ENCODE measurements around the gene FRMPD4. TPM values are rescaled to one million over a fixed set of nuclear protein-coding genes. Genes with fewer than 3 reads are reported as not detected.

The FRMPD4 gene
- polyA plus RNA-seq, 1 experiment: 0.82 TPM

DNA sequence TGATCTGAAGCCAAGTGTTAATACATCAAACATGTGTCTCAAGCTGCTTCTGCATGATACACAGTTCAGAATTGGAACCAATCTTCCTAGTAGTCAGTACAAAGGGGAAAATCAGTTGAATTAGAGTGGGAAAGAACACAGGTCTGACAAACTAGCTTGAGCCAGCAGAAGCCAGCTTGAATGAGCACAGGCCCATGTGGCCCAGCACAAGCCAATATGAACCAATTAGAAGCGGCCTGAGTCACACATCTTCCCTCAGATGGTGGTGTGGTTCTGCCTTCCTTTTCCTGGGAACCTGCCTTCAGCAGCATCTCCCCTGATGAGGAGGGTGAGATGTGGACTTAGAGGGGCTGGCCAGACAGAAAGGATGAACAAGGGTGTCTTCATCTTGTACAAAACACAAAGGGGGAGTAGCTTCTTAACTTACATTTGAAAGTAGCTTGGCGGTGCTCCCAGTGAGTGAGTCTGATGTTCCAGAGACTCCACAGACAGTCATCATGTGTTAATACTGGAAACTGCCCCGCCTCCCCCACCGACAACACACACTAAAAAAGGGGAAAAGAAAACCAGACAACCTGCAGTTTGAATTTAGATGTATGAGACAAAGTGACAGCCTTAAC, 72.0 kb downstream of the FRMPD4 start:
- POLR2A ChIA-PET: no interaction called here
- H3K27me3 ChIP-seq (ENCODE audit: control insufficient read depth, insufficient read depth, low read length): no peaks in the 10 kb centered on the region
- DNase-seq (ENCODE audit: low read depth): no peak
- TF ChIP-seq, protein P1, sequence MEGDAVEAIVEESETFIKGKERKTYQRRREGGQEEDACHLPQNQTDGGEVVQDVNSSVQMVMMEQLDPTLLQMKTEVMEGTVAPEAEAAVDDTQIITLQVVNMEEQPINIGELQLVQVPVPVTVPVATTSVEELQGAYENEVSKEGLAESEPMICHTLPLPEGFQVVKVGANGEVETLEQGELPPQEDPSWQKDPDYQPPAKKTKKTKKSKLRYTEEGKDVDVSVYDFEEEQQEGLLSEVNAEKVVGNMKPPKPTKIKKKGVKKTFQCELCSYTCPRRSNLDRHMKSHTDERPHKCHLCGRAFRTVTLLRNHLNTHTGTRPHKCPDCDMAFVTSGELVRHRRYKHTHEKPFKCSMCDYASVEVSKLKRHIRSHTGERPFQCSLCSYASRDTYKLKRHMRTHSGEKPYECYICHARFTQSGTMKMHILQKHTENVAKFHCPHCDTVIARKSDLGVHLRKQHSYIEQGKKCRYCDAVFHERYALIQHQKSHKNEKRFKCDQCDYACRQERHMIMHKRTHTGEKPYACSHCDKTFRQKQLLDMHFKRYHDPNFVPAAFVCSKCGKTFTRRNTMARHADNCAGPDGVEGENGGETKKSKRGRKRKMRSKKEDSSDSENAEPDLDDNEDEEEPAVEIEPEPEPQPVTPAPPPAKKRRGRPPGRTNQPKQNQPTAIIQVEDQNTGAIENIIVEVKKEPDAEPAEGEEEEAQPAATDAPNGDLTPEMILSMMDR (IDR thresholded peaks at IDR 0.05; ENCODE audit: insufficient read depth, low read depth, low read length): no peak
- CTCF ChIA-PET: interaction anchor here (0.6 kb wide), 1 partner anchor 86 kb away, joined by 3 read pairs; no protein-coding TSS in a partner anchor
- H3K36me3 ChIP-seq (ENCODE audit: control insufficient read depth, insufficient read depth, low read length): no peaks in the 10 kb centered on the region
- H3K4me3 ChIP-seq (ENCODE audit: low read depth, low read length): no peak overlapping the region

DNA sequence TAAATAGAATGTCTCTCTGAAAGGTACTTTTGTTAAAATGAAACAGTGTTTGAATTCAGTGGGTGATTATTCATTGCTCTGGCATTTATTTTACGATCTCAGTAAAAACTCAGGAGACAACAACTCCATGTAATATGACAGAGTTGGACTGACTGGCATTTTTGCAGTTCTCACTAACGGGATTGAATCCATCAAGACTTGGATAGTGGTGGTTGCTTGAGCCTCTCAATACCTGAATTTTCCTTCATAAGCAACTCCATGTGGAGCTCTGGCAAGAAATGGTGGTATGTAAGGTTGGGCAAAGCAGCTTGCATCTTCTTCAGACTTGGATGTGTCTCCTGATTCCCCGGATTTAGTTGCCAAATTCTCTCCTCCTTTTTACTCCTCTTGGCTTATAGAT, 72.7 kb downstream of the FRMPD4 start:
- DNase-seq (ENCODE audit: low read depth): no peak

DNA sequence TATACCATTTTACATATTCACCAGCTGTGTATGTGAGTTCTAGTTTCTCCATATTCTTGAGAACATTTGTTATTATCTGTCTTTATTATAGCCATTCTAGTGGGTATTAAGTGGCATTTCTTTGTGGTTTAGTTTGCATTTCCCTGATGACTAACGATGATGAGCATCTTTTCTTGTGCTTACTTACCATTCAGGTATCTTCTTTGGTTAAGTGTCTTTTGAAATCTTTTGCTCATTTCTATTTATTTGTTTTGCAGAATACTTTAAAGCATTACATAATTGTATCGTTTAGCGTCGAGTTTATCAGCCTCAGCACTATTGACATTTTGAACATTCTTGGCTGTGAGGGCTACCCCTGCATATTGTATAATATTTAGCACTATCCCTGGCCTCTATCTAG, 85.4 kb downstream of the FRMPD4 start:
- H3K27me3 ChIP-seq (ENCODE audit: control insufficient read depth, insufficient read depth, low read length): no peaks in the 10 kb centered on the region
- ChIA-PET POLR2A (no interaction called here), CTCF (no interaction called here)
- TF ChIP-seq, protein P1 (IDR thresholded peaks at IDR 0.05; ENCODE audit: insufficient read depth, low read depth, low read length): no peak
- H3K4me3 ChIP-seq (ENCODE audit: low read depth, low read length): no peak overlapping the region
- no peaks in the 10 kb centered on the region for H3K36me3 ChIP-seq (ENCODE audit: control insufficient read depth, insufficient read depth, low read length)
- no peak for DNase-seq (ENCODE audit: low read depth)

More for the DNA sequence above, 72.7 kb downstream of the FRMPD4 start:
- POLR2A ChIA-PET: no interaction called here
- H3K36me3 ChIP-seq (ENCODE audit: control insufficient read depth, insufficient read depth, low read length): no peaks in the 10 kb centered on the region
- TF ChIP-seq, protein P1 (IDR thresholded peaks at IDR 0.05; ENCODE audit: insufficient read depth, low read depth, low read length): no peak
- H3K4me3 ChIP-seq (ENCODE audit: low read depth, low read length): no peak overlapping the region
- CTCF ChIA-PET: no interaction called here
- no peaks in the 10 kb centered on the region for H3K27me3 ChIP-seq (ENCODE audit: control insufficient read depth, insufficient read depth, low read length)

DNA sequence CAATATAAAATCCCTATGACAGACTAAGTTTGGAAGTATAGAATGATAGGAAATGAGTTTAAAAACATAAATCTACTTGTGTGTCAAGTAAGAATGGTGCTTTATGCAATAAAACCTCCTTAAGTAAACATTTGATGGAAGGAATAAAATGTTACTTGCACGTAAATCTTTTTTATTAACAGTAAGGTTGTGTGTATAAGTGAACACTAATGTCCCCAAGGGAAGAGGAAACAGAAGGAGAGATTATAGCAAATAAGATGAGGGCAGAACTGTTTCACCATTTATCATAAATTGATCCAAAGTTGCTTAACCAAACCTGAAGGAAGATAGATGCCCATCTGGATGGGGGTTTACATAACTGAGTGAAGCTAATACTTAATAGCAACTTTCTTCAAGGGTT, 86.8 kb downstream of the FRMPD4 start:
- Histone ChIP-seq H3K27me3 (ENCODE audit: control insufficient read depth, insufficient read depth, low read length) (no peaks in the 10 kb centered on the region), H3K4me3 (ENCODE audit: low read depth, low read length) (no peak overlapping the region), H3K36me3 (ENCODE audit: control insufficient read depth, insufficient read depth, low read length) (no peaks in the 10 kb centered on the region)
- no peak for DNase-seq (ENCODE audit: low read depth)
- TF ChIP-seq, protein P1 (IDR thresholded peaks at IDR 0.05; ENCODE audit: insufficient read depth, low read depth, low read length): no peak
- CTCF ChIA-PET: no interaction called here
- POLR2A ChIA-PET: no interaction called here

DNA sequence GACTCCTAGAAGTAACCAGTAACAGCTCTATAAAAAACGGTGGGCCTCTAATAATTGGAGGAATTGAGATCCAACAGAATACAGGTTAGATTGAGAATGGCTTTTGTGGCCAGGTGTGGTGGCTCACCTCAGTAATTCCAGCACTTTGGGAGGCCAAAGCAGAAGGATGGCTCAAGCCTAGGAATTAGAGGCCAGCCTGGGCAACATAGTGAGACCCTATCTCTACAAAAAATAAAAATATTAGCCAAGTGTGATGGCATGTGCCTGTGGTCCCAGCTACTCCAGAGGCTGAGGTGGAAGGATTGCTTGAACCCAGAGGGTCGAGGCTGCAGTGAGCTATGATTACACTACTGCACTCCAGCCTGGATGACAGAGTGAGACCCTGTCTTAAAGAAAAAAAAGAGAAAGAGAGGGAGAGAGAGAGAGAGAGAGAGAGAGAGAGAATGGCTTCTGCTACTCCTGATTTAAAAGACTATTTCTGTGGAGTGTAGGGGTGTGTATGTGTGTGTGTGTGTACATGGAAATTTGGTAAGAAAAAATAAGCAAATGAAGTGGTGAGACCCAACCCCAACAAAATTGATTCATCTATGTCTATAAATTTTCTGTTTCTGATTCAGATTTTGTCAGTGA, 89.3 kb downstream of the FRMPD4 start:
- POLR2A ChIA-PET: no interaction called here
- Histone ChIP-seq H3K4me3 (ENCODE audit: low read depth, low read length) (no peak overlapping the region), H3K36me3 (ENCODE audit: control insufficient read depth, insufficient read depth, low read length) (no peaks in the 10 kb centered on the region), H3K27me3 (ENCODE audit: control insufficient read depth, insufficient read depth, low read length) (no peaks in the 10 kb centered on the region)
- CTCF ChIA-PET: no interaction called here
- no peak for DNase-seq (ENCODE audit: low read depth)
- TF ChIP-seq, protein P1 (IDR thresholded peaks at IDR 0.05; ENCODE audit: insufficient read depth, low read depth, low read length): no peak

All from BJ (cell line).